Prostate gland (tissue), 2 donors: ENCODE results near the gene AKT3.

Experiments
- POLR2A ChIP-seq: fragments of 450-650 bp; IDR thresholded peaks from one replicate; pipeline ENCODE4 v1.6.1; 2016; ENCODE audit warnings: antibody characterized with exemption, mild to moderate bottlenecking
- TF ChIP-seq, protein P1 (sequence below), 4 experiments: fragments of 200-600 bp in 2 of 4; fragments of 450-650 bp in 2 of 4; sonication (generic) in 2 of 4; IDR thresholded peaks; 1 replicate in 3 of 4; 2 replicates in 1 of 4; pipeline ENCODE4 v1.5.1; 2016 to 2019; ENCODE audit warnings: antibody characterized with exemption in 4 of 4, mild to moderate bottlenecking in 2 of 4, moderate library complexity in 2 of 4

DNA sequence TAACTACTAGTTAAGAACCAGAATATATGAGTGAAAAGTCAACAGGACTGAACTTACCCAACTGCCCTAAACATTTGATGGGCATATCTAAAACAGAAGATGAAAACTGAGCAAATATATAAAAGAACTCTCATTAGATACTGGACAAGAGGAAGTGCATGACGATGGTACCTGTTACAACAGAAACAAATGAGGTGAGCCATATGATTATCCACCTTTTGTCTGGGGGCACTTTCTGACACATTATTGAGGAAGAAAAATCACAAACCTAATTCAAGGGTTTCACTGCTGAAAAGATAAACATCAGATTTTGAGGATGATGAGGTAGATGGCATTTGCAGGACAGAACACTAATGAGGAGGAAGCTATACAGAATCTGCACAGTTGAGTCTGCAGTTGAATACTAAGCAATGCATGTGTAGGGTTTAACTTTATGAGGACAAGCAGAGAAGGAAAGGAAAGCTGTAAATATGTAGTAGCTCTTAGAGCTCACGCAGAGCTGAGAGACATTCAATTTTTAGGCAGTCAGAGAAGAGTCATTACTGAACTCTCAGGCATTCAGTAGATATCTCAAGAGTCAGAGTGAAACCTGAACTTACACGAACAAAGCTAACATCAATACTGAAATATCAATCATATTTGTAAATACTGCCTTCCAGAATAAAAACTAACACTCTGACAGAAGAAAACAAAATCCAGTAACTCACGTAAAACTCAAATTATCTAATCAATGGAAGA, 262.1 kb downstream of the AKT3 start:
- no peak for TF ChIP-seq POLR2A
- TF ChIP-seq, protein P1, sequence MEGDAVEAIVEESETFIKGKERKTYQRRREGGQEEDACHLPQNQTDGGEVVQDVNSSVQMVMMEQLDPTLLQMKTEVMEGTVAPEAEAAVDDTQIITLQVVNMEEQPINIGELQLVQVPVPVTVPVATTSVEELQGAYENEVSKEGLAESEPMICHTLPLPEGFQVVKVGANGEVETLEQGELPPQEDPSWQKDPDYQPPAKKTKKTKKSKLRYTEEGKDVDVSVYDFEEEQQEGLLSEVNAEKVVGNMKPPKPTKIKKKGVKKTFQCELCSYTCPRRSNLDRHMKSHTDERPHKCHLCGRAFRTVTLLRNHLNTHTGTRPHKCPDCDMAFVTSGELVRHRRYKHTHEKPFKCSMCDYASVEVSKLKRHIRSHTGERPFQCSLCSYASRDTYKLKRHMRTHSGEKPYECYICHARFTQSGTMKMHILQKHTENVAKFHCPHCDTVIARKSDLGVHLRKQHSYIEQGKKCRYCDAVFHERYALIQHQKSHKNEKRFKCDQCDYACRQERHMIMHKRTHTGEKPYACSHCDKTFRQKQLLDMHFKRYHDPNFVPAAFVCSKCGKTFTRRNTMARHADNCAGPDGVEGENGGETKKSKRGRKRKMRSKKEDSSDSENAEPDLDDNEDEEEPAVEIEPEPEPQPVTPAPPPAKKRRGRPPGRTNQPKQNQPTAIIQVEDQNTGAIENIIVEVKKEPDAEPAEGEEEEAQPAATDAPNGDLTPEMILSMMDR (IDR thresholded peaks at IDR 0.05): no peak
